AG10803 (cell line): ENCODE data around the gene C19orf12.

Experiments used
- DNase-seq: peaks from one replicate; pipeline ENCODE4 v3.0.0; 2010; ENCODE audit warnings: low read depth
- H3K4me3 ChIP-seq: 2 replicates; pipeline ENCODE4 v1.5.1; 2011; ENCODE audit warnings: mild to moderate bottlenecking, low read length, control low read depth
- TF ChIP-seq, protein P1 (sequence below): conservative IDR thresholded peaks from 2 replicates; pipeline ENCODE4 v1.5.1; 2011; ENCODE audit warnings: mild to moderate bottlenecking, low read length, control low read depth, inconsistent platforms

The C19orf12 gene

DNA sequence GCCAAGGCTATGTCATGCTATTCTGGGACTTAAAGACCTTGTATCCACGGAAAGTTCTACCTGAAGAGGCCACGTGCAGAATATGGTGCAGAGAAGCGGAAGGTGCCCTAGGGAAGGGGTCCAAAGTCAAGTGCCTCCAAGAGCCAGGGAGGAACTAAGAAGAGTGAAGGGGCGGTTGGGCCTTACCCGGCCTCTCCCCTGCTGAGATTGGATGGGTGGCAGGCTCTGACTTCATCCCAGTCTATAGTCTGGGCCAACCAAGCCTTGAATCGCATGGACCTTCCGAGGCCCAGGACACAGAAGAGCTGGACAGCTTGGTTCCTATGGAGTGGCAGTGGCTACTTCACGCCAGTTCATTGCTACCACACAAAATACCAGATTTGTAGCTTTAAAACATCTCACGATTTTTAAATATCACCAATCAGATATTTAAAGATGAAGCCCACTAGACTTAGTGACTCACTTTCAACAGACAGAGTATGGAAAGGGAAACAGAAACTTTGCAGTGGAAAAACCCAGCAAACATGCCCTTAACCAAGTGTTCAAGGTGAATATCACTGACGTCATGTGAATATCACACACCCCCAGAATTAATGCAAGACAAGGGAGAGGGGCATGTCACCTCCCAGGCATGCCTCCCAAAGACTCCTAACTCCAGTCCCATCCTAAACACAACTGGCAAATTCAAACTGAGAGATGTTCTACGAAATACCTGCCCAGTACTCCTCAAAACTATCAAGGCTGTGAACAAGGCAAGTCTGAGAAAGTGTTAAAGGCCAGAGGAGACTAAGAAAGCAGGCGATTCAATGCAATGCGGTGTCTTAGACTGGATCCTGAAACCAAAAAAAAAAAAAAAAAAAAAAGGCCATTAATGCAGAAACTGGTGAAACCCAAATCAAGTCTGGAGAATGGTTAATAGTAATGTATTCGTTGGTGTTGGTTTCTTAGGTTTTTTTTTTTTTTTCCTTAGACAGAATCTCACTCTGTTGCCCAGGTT is 10.2 kb downstream of the C19orf12 start:
- TF ChIP-seq, protein P1, sequence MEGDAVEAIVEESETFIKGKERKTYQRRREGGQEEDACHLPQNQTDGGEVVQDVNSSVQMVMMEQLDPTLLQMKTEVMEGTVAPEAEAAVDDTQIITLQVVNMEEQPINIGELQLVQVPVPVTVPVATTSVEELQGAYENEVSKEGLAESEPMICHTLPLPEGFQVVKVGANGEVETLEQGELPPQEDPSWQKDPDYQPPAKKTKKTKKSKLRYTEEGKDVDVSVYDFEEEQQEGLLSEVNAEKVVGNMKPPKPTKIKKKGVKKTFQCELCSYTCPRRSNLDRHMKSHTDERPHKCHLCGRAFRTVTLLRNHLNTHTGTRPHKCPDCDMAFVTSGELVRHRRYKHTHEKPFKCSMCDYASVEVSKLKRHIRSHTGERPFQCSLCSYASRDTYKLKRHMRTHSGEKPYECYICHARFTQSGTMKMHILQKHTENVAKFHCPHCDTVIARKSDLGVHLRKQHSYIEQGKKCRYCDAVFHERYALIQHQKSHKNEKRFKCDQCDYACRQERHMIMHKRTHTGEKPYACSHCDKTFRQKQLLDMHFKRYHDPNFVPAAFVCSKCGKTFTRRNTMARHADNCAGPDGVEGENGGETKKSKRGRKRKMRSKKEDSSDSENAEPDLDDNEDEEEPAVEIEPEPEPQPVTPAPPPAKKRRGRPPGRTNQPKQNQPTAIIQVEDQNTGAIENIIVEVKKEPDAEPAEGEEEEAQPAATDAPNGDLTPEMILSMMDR = no peak
- DNase-seq = no peak
- H3K4me3 ChIP-seq = no peak overlapping the region

DNA sequence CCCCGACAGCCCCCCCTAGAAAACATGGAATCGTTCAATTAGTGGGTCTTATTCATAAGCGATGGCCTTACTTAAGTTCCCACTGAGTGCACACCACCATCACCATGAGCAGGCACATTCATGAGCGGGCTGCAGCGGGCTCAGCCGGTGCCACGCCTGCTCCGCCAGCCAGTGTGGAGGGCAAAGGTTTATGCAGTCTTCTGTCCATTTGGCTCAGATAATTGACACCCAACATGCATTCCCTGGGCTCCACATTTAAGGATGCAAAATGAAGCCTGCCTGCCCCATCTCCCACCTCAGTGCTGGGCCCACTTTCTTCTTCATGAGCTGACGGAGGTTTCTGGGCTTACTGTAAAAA is 12.1 kb downstream of the C19orf12 start:
- H3K4me3 ChIP-seq = no peak overlapping the region
- DNase-seq = no peak
- TF ChIP-seq, protein P1 = no peak

DNA sequence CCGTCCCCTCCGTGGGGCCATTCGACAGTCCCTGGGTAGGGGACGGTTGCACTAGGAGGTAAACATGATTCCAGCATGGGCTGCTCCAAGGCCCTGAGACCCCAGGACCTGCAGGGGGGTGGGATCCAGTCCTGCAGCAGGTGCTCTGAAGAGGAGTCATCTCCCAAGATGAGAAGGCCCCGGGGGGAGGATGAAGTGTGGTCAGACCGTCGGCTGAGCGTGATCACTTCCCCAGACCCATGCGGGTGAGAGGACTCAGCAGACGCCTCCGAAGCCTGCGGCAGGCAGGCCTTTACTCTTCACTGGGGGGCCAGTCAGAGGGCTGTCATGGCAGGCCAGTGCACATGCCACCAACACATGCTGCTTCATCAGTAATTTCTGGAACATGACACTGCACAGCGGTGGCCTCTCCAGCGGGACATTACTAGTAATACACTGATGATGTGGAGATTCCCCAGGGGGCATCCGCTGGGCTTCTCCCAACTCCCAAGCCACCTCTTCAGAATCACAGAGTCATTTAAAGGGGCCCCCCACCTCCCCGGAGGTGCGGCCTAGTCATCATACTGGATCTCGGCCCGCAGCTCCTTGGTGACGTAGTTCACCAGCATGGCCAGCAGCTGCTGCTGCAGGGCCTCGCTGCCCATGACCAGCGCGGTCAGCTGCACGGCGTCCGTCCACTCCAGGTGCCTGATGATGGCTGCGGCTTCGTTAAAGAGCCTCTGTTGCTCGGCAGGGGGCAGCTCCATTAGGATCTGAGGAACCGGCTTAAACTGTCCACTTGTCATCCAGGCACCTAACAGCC is 12.7 kb downstream of the C19orf12 start:
- TF ChIP-seq, protein P1 = no peak
- no peak overlapping the region for H3K4me3 ChIP-seq
- no peak for DNase-seq

DNA sequence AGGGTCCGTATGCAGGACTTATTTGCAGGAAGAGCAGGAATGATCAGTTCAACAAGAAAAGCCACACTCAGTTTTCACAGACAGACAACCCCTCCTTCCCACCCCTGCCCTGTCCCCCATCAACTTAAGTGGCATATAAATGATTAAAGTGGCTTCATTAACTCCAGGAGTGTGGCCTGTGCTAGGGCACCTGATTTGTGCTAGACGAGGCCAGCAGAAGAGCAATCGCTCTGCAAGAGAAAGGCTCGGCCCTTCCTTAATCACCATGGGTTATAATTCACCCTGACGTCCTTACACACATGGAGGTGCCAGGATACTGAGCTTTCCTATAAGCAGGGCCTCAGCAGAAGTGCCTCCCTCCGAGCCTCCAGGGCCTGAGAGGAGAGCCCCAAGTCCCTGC is 14.6 kb downstream of the C19orf12 start:
- H3K4me3 ChIP-seq = no peak overlapping the region
- no peak for DNase-seq
- TF ChIP-seq, protein P1 = no peak

DNA sequence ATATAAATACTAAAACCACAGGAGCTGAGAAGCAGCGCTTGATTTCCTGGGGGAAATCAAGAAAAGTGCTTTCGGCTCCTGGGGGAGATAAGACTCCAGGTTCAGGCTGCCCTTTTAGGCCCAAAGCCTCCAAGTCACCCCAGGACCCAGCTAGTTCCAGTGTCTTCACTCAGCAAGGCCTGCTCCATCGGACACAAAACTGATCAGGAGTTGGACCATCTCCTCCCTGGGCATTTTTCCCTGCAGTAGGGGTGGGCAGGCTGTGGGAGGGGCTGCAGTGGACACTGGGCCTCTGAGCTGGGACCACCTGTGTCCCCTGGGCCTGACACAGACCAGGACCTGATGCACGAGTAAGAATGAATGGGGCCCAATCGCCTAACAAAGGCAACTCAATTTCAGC is 15.2 kb downstream of the C19orf12 start:
- TF ChIP-seq, protein P1 = no peak
- no peak for DNase-seq

DNA sequence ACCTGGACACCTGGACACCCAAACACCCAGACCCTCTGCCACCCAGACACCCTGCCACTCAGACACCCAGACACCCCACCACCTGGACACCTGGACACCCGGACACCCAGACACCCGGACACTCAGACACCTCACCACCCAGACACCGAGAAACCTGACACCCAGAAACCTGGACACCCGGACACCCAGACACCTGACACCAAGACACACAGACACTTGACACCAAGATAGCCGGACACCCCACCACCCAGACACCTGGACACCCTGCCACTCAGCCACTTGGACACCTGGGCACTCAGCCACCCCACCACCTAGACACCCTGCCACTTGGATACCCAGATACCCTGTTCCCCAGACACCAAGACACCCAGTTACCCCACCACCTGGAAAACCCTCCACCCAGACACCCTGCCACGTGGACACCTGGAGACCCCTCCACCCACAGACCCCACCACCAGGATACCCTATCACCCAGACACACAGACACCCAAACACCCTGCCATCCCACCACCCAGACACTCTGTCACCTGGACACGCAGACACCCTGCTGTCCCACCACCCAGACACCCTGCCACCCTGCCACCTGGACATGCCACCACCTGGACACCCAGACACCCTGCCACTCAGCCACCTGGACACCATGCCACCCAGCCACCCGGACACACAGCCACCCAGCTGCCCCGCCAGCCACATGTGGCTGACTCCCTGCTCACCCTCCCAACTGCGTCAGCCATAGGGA is 17.4 kb downstream of the C19orf12 start:
- DNase-seq = no peak
- H3K4me3 ChIP-seq = no peak overlapping the region
- TF ChIP-seq, protein P1 = no peak

More for the DNA sequence above, 15.2 kb downstream of the C19orf12 start:
- no peak overlapping the region for H3K4me3 ChIP-seq
